ENCODE results near the gene SPECC1. TPM values are rescaled to one million over a fixed set of nuclear protein-coding genes. Genes with fewer than 3 reads are reported as not detected.

Gene SPECC1
- total RNA-seq, 1 donor from 2014 or later, result 31.0 TPM

- Histone ChIP-seq H3K9me3 (no peaks in the 10 kb centered on the region), H3K36me3 (no peaks in the 10 kb centered on the region), H3K27me3 (no peaks in the 10 kb centered on the region), H3K4me1 (no peaks in the 10 kb centered on the region), H3K27ac (no peak overlapping the region), H3K4me3 (no peak overlapping the region)
- TF ChIP-seq, protein P1, sequence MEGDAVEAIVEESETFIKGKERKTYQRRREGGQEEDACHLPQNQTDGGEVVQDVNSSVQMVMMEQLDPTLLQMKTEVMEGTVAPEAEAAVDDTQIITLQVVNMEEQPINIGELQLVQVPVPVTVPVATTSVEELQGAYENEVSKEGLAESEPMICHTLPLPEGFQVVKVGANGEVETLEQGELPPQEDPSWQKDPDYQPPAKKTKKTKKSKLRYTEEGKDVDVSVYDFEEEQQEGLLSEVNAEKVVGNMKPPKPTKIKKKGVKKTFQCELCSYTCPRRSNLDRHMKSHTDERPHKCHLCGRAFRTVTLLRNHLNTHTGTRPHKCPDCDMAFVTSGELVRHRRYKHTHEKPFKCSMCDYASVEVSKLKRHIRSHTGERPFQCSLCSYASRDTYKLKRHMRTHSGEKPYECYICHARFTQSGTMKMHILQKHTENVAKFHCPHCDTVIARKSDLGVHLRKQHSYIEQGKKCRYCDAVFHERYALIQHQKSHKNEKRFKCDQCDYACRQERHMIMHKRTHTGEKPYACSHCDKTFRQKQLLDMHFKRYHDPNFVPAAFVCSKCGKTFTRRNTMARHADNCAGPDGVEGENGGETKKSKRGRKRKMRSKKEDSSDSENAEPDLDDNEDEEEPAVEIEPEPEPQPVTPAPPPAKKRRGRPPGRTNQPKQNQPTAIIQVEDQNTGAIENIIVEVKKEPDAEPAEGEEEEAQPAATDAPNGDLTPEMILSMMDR (IDR thresholded peaks at IDR 0.05), result no peak
- ATAC-seq (peak; percentile 30), DNase-seq (no peak)
- intact Hi-C loops (cut with DNase I), result no loop called here
Measured at GRCh38 chr17:20128036-20128667, 119.0 kb downstream of the SPECC1 start.

- no peaks in the 10 kb centered on the region for H3K27me3 ChIP-seq
- ATAC-seq, result no peak
- H3K4me3 ChIP-seq, result no peak overlapping the region
- H3K36me3 ChIP-seq, result no peaks in the 10 kb centered on the region
- no peak overlapping the region for H3K27ac ChIP-seq
- H3K4me1 ChIP-seq, result no peaks in the 10 kb centered on the region
- no peak for DNase-seq
- TF ChIP-seq, protein P1 (IDR thresholded peaks at IDR 0.05), result no peak
- no peaks in the 10 kb centered on the region for H3K9me3 ChIP-seq
- intact Hi-C loops (cut with DNase I), result no loop called here
Measured at GRCh38 chr17:20133517-20133916, 124.4 kb downstream of the SPECC1 start.

- no peaks in the 10 kb centered on the region for H3K9me3 ChIP-seq
- no peak for ATAC-seq
- TF ChIP-seq, protein P1 (IDR thresholded peaks at IDR 0.05), result no peak
Measured at GRCh38 chr17:20141198-20141972, 132.2 kb downstream of the SPECC1 start.

DNA sequence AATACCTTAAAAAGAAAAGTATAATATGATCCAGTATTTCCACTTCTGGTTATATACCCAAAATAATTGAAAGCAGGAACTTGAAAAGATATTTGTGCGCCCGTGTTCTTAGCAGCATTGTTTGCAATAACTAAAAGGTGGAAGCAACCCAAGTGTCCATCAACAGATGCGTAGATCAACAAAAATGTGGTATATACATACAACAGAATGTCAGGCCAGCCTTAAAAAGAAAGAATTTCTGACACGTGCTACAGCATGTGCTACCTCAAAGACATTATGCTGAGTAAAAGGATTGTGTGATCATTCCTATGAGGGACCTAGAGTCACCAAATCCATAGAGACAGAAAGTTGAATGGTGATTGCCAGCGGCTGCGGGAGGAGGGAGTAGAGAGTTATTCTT, 133.1 kb downstream of the SPECC1 start:
- ATAC-seq (no peak), DNase-seq (no peak)
- no peaks in the 10 kb centered on the region for H3K9me3 ChIP-seq
- no peak overlapping the region for H3K4me3 ChIP-seq
- H3K36me3 ChIP-seq, result no peaks in the 10 kb centered on the region
- TF ChIP-seq, protein P1 (IDR thresholded peaks at IDR 0.05), result no peak
- intact Hi-C loops (cut with DNase I), result no loop called here
- no peaks in the 10 kb centered on the region for H3K27me3 ChIP-seq
- no peaks in the 10 kb centered on the region for H3K4me1 ChIP-seq
- no peak overlapping the region for H3K27ac ChIP-seq

More at GRCh38 chr17:20141198-20141972, 132.2 kb downstream of the SPECC1 start:
- Histone ChIP-seq H3K27ac (no peak overlapping the region), H3K27me3 (no peaks in the 10 kb centered on the region), H3K4me3 (no peak overlapping the region), H3K4me1 (no peaks in the 10 kb centered on the region), H3K36me3 (no peaks in the 10 kb centered on the region)
- intact Hi-C loops (cut with DNase I), result no loop called here
- no peak for DNase-seq

DNA sequence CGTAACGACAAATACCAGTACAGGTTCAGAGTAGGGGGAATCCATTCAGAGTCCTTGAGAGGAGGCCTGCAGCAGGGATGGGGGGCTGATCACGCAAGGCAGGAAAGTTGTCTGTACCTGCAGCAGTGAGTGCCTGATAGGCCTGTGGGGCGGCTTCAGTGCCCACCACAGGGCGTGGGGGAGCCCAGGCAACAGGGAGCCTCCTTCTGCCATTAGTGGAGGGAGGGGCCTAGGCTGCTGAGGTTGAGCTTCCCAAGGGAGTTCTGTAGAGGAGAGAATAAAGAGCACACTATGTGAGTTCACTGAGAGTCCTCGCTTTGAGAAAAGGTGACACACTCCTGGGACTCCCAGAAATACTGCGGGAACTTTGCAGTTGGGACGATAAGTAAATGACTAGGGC, 134.6 kb downstream of the SPECC1 start:
- H3K36me3 ChIP-seq, result no peaks in the 10 kb centered on the region
- TF ChIP-seq, protein P1 (IDR thresholded peaks at IDR 0.05), result no peak
- ATAC-seq, result no peak
- no peaks in the 10 kb centered on the region for H3K4me1 ChIP-seq
- no peak for DNase-seq
- no peak overlapping the region for H3K4me3 ChIP-seq
- no peak overlapping the region for H3K27ac ChIP-seq
- no peaks in the 10 kb centered on the region for H3K27me3 ChIP-seq
- intact Hi-C loops (cut with DNase I), result no loop called here
- no peaks in the 10 kb centered on the region for H3K9me3 ChIP-seq
